Measurements from ENCODE around the gene STX1B. TPM values are rescaled to one million over a fixed set of nuclear protein-coding genes. Genes with fewer than 3 reads are reported as not detected.

STX1B gene
- total RNA-seq, 4 donors from 2014 or later, result 0.41 to 1.3 TPM; not detected in 2

DNA sequence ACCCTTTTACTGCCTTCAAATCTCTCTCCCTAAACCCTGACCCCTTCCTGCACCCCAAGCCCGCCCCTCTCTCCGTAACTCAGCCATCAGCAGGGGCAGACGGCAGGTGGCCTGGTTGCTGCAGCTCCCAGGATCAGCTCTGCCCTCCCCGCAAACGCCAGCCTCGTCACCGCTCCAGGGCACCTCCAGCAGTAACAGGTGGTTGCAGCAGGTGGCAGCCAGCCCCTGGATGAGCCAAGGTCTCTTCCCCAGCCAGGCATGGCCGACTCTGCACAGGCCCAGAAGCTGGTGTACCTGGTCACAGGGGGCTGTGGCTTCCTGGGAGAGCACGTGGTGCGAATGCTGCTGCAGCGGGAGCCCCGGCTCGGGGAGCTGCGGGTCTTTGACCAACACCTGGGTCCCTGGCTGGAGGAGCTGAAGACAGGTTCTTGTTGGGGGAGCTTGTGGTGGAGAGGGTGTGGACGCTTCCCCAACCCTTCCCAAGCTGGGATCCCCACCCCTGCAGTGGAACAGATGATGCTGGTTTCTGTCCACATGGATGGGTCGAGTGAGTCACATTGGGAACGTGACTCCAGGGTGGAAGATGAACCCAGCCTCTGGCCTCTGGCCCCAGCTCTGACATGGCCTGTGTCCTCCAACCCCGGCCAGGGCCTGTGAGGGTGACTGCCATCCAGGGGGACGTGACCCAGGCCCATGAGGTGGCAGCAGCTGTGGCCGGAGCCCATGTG lies 24.9 kb downstream of the STX1B start:
- TF ChIP-seq EP300 (IDR thresholded peaks at IDR 0.05; ENCODE audit: low read depth) (no peak), POLR2AphosphoS5 (IDR thresholded peaks at IDR 0.05) (no peak), POLR2A (IDR thresholded peaks at IDR 0.05) (no peak)
- TF ChIP-seq, protein P1, sequence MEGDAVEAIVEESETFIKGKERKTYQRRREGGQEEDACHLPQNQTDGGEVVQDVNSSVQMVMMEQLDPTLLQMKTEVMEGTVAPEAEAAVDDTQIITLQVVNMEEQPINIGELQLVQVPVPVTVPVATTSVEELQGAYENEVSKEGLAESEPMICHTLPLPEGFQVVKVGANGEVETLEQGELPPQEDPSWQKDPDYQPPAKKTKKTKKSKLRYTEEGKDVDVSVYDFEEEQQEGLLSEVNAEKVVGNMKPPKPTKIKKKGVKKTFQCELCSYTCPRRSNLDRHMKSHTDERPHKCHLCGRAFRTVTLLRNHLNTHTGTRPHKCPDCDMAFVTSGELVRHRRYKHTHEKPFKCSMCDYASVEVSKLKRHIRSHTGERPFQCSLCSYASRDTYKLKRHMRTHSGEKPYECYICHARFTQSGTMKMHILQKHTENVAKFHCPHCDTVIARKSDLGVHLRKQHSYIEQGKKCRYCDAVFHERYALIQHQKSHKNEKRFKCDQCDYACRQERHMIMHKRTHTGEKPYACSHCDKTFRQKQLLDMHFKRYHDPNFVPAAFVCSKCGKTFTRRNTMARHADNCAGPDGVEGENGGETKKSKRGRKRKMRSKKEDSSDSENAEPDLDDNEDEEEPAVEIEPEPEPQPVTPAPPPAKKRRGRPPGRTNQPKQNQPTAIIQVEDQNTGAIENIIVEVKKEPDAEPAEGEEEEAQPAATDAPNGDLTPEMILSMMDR (IDR thresholded peaks at IDR 0.05), result no peak
- H3K4me3 ChIP-seq, result peak overlapping the region; percentile 13 to 54 (median 40)
- H3K4me1 ChIP-seq, result peaks cover 9 to 12% (median 10%) of the 10 kb centered on the region in 4 donors
- H3K27me3 ChIP-seq, result no peaks in the 10 kb centered on the region
- in situ Hi-C loops (cut with MboI; ENCODE audit: low pct_ligation_motif_present in 1 of 4, low pct_unique_long_range_greater_than_20kb in 1 of 4, low sequenced_read_pairs in 3 of 4) (loop anchor here (10.0 to 25.0 kb wide), 6 partner anchors 109 to 879 kb away; partner anchors contain the start of genes COX6A2 (in 2 of the 4), ZNF267 (in 2 of the 4), ZNF843 (in 2 of the 4) and ARMC5 (in 1 of the 4)), intact Hi-C loops (cut with DNase I; ENCODE audit: low total_unique reads) (loop anchor here (5.0 kb wide), 1 partner anchor 157 kb away; no protein-coding TSS in a partner anchor)
- WGBS, 2 donors (ENCODE audit: low coverage in 1 of 2), result 46 to 70% methylated on average over 2 to 20 of the region's 20 CpGs
- peak overlapping the region; percentile 68 to 83 (median 75) for H3K27ac ChIP-seq
- DNase-seq, result peak; percentile 82
- no peaks in the 10 kb centered on the region for H3K9me3 ChIP-seq
- H3K36me3 ChIP-seq, result peaks cover 0 to 4% (median under 1%) of the 10 kb centered on the region in 4 donors

DNA sequence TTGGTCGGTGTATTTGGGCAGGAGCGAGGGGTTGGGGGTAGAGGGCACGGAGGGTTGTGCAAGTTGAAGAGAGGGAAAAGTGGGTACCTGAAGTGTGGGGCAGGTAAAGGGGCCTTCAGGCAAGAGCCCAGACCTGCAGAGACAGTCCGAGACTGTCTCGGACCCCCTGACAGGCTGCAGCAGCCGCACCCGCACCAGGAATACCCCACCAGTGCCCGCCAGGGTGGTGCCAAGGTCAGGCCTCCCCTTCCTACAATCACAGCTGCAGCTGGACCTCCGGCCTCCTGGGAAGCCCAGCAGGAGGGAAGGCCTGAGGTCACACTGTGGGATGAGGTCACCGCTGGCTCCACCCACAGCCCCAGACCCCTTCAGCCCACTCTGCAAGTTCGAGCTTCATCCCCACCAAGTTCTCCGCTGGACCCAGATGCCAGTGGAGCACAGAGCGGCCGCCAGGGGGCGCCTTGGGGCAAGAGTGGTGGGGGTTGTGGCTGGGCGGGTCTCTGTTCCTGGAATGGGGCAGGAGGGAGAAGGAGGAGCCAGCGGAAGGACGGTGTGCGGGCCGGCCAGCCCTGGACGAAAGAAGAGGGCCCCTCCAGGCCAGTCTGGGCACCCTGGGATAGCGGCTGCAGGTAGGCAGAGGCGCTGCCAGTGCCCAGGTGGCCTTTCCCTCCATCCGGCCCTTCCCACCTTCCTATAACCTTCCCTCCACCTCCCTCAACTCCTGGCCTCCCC lies 25.6 kb downstream of the STX1B start, which contains the start of gene HSD3B7:
HSD3B7 (plus strand) TSS at position 539 of the 732 bp plus-strand sequence. CDS start 452 bp downstream, outside the sequence.
- H3K27me3 ChIP-seq, result no peaks in the 10 kb centered on the region
- H3K9me3 ChIP-seq, result no peaks in the 10 kb centered on the region
- in situ Hi-C loops (cut with MboI; ENCODE audit: low pct_ligation_motif_present in 1 of 4, low pct_unique_long_range_greater_than_20kb in 1 of 4, low sequenced_read_pairs in 3 of 4), result loop anchor here (10.0 to 25.0 kb wide), 6 partner anchors 110 to 880 kb away; partner anchors contain the start of genes COX6A2 (in 2 of the 4), ZNF267 (in 2 of the 4), ZNF843 (in 2 of the 4) and ARMC5 (in 1 of the 4)
- TF ChIP-seq, protein P1 (IDR thresholded peaks at IDR 0.05), result peak; percentile 92 to 98 (median 94)
- TF ChIP-seq EP300 (IDR thresholded peaks at IDR 0.05; ENCODE audit: low read depth) (no peak), POLR2AphosphoS5 (IDR thresholded peaks at IDR 0.05) (peak in 1 of 3 donors; percentile 23), POLR2A (IDR thresholded peaks at IDR 0.05) (peak; percentile 42)
- H3K4me1 ChIP-seq, result peaks cover 9 to 12% (median 10%) of the 10 kb centered on the region in 4 donors
- peak within 1 kb of the TSS; percentile 13 to 54 (median 40) for H3K4me3 ChIP-seq
- H3K36me3 ChIP-seq, result peaks cover 0 to 11% (median 4%) of the 10 kb centered on the region in 4 donors
- 28 to 79% methylated on average over 3 to 23 of the region's 24 CpGs for WGBS, 2 donors (ENCODE audit: low coverage in 1 of 2)
- peak; percentile 93 for DNase-seq
- peak within 1 kb of the TSS; percentile 68 to 83 (median 75) for H3K27ac ChIP-seq
- intact Hi-C loops (cut with DNase I; ENCODE audit: low total_unique reads), result loop anchor here (5.0 kb wide), 1 partner anchor 157 kb away; no protein-coding TSS in a partner anchor

DNA sequence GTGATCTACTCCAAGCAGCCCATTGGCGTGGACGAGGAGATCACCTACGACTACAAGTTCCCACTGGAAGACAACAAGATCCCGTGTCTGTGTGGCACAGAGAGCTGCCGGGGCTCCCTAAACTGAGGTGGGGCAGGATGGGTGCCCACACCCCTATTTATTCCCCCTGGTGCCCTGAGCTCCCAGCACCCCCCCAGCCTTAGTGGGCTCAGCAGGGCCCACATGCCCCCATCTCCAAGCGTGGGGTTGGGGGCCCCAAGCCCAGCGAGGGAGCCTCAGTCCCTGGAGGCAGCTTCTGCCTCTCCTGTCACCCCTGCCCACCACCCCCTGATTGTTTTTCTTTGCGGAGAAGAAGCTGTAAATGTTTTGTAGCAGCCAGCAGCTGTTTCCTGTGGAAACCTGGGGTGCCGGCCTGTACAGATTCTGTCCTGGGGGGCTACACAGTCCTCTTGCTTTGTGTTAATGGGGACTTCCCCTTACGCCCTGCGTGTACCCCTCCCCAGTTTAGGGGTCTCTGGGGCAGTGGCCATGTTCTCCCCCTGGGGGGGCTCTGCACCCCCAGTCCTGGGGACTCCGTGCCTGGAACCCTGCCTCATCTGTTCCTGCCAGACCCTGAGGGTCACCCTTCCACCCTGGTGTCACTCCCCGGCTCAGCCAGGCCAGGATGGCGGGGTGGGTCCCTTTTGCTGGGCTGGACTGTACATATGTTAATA lies 26.4 kb downstream of the STX1B start:
- peaks cover 0 to 17% (median 8%) of the 10 kb centered on the region in 4 donors for H3K36me3 ChIP-seq
- H3K4me3 ChIP-seq, result no peak overlapping the region
- TF ChIP-seq POLR2AphosphoS5 (IDR thresholded peaks at IDR 0.05) (no peak), POLR2A (IDR thresholded peaks at IDR 0.05) (no peak), EP300 (IDR thresholded peaks at IDR 0.05; ENCODE audit: low read depth) (no peak)
- TF ChIP-seq, protein P1 (IDR thresholded peaks at IDR 0.05), result no peak
- no peak for DNase-seq
- H3K9me3 ChIP-seq, result no peaks in the 10 kb centered on the region
- H3K4me1 ChIP-seq, result peaks cover 9 to 12% (median 10%) of the 10 kb centered on the region in 4 donors
- H3K27me3 ChIP-seq, result no peaks in the 10 kb centered on the region
- in situ Hi-C loops (cut with MboI; ENCODE audit: low pct_ligation_motif_present in 1 of 4, low pct_unique_long_range_greater_than_20kb in 1 of 4, low sequenced_read_pairs in 3 of 4) (loop anchor here (10.0 to 25.0 kb wide), 6 partner anchors 111 to 881 kb away; partner anchors contain the start of genes COX6A2 (in 2 of the 4), ZNF267 (in 2 of the 4), ZNF843 (in 2 of the 4) and ARMC5 (in 1 of the 4)), intact Hi-C loops (cut with DNase I; ENCODE audit: low total_unique reads) (no loop called here)
- WGBS, 2 donors (ENCODE audit: low coverage in 1 of 2), result 82 to 100% methylated on average over 1 to 14 of the region's 14 CpGs
- H3K27ac ChIP-seq, result no peak overlapping the region
